Stimulated activated effector memory CD8-positive, alpha-beta T cell treated with anti-CD3 and anti-CD28 coated beads, Interleukin-12 subunit alpha, Interleukin-12 subunit beta, amount 100 ng/mL, for 72 hours (primary cell): ENCODE data around the gene QSOX2.

Source experiments
- ATAC-seq: fragments of 150-1000 bp; cut with Tn5 transposase; 2 replicates; pipeline ENCODE4 v1.10.0; 2021
- DNase-seq, 2 donors: peaks; one replicate each; pipeline ENCODE4 v3.0.0; 2021 to 2022; ENCODE audit warnings: low spot score in 2 of 2
- H3K27ac Mint-ChIP-seq: one replicate; pipeline ENCODE4 v1.8.0; 2022; ENCODE audit warnings: mild to moderate bottlenecking, mixed read lengths
- H3K36me3 Mint-ChIP-seq: one replicate; pipeline ENCODE4 v1.8.0; 2022; ENCODE audit warnings: mild to moderate bottlenecking, mixed read lengths
- H3K4me1 Mint-ChIP-seq: one replicate; pipeline ENCODE4 v1.8.0; 2022; ENCODE audit warnings: mixed read lengths
- H3K4me3 Mint-ChIP-seq: one replicate; pipeline ENCODE4 v1.8.0; 2022; ENCODE audit warnings: mild to moderate bottlenecking, mixed read lengths
- H3K9me3 Mint-ChIP-seq: one replicate; pipeline ENCODE4 v1.8.0; 2022; ENCODE audit warnings: mixed read lengths

Gene QSOX2

DNA sequence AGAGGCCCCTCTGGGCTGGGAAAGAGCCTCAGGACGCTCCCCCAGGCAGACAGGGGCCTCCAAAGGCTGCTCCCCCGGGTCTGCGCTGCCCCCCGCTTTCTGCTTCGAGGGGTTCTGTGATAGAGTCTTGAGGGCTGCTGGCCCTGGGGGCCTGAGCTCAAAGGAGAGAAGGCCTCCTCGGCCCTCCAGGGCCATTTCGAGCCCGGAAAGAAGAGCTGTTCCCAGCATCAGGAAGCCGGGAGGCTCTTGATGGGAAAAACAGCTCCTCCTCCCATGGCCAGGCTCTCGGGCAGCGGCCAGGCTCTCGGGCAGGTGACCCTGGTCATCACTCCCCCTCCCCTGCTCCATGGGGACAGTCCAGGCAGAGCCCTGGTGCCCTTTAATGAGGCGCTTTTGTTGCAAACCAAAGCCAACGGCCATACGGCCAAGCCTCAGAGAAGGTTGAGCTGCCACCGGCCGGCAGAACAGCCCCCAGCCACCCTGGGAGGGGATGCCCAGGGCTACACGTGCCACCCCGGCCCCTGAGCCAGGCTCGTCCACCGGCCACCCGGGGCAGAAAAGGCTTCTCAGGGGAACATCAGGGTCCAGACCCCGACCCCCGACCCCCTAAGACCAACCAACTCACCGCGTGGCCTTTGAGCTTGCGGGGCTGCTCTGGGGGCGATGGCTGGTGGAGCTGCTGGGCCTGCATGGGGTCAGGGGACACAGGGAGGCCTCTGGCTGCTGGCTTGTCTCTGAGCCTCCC, 16.2 kb upstream of the QSOX2 start:
- no peak overlapping the region for H3K4me3 Mint-ChIP-seq
- ATAC-seq (no peak), DNase-seq (no peak)
- no peak overlapping the region for H3K27ac Mint-ChIP-seq
- no peaks in the 10 kb centered on the region for H3K9me3 Mint-ChIP-seq
- peaks cover 3% of the 10 kb centered on the region for H3K4me1 Mint-ChIP-seq
- no peaks in the 10 kb centered on the region for H3K36me3 Mint-ChIP-seq

DNA sequence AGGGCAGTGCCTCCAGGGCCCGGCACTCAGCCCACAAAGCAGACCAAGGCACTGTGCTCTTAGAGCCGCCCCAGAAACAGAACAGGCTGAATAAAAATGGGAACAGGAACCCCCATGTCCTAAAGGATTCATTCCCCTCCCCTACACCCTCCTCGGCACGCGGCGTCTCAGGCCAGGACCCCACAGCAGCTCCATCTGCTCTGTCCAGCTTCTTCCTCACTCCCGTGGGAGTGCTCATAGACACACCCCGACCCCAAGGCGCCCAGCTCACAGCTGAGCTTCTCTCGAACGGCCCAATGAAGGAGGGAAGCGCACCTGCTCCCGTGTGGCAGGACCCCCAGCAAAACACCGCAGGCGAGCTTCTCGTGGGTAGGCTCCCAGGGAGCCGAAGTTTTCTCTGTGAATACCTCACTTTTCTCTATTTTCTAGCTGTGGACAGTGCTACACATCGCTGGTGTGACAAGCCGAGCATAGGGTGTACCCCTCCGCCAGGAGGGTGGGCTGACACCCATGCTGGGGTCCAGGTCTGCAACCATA, 15.4 kb upstream of the QSOX2 start:
- DNase-seq, result no peak
- Mint-ChIP-seq H3K4me1 (no peaks in the 10 kb centered on the region), H3K4me3 (no peak overlapping the region), H3K36me3 (no peaks in the 10 kb centered on the region), H3K27ac (no peak overlapping the region), H3K9me3 (no peaks in the 10 kb centered on the region)
- ATAC-seq, result no peak

DNA sequence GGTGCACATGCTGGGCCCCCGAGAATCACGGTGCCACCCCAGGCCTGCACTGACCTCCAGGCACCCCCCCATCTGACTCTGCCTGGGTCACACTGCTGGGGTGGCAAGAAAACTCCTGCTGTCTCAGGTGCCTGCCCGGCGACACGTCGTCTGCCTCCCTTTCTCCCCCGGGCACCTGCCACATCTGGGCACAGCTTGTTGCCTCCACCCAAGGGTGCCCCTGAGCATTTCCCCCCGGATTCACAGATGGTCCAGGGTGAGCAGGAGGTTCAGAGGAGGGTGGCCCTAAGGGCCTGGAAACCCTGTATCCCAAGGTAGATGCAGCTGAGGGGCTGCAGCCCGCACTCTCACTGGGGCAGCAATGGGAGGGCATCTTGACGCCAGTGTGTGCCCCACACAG, 14.9 kb upstream of the QSOX2 start:
- H3K4me1 Mint-ChIP-seq, result peaks cover under 1% of the 10 kb centered on the region
- no peaks in the 10 kb centered on the region for H3K9me3 Mint-ChIP-seq
- H3K4me3 Mint-ChIP-seq, result no peak overlapping the region
- no peak for ATAC-seq
- no peak for DNase-seq
- no peak overlapping the region for H3K27ac Mint-ChIP-seq
- H3K36me3 Mint-ChIP-seq, result no peaks in the 10 kb centered on the region

GRCh38 chr9:136259836-136260235, 14.2 kb upstream of the QSOX2 start:
- H3K9me3 Mint-ChIP-seq, result no peaks in the 10 kb centered on the region
- no peak for ATAC-seq

DNA sequence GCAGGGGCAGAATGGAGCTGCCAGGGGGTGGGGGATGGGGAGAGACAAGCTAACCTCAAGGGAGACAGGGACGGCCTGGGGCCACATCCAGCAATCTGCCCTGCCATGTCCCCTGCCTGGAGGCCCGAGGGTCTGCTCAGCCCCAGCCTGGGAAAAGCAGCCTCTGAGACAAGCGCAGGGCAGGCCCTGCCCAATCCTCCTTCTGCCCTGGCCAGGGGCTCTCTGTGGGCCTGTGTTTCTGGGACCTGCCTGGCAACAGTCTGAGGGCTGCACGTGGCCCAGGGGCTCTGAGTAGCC, 13.9 kb upstream of the QSOX2 start:
- H3K27ac Mint-ChIP-seq, result no peak overlapping the region
- H3K36me3 Mint-ChIP-seq, result no peaks in the 10 kb centered on the region
- no peak overlapping the region for H3K4me3 Mint-ChIP-seq
- no peak for ATAC-seq
- no peak for DNase-seq
- H3K9me3 Mint-ChIP-seq, result no peaks in the 10 kb centered on the region
- H3K4me1 Mint-ChIP-seq, result peaks cover 9% of the 10 kb centered on the region

More at GRCh38 chr9:136259836-136260235, 14.2 kb upstream of the QSOX2 start:
- no peaks in the 10 kb centered on the region for H3K36me3 Mint-ChIP-seq
- H3K4me1 Mint-ChIP-seq, result peaks cover 7% of the 10 kb centered on the region
- no peak overlapping the region for H3K27ac Mint-ChIP-seq
- no peak for DNase-seq
- H3K4me3 Mint-ChIP-seq, result no peak overlapping the region

DNA sequence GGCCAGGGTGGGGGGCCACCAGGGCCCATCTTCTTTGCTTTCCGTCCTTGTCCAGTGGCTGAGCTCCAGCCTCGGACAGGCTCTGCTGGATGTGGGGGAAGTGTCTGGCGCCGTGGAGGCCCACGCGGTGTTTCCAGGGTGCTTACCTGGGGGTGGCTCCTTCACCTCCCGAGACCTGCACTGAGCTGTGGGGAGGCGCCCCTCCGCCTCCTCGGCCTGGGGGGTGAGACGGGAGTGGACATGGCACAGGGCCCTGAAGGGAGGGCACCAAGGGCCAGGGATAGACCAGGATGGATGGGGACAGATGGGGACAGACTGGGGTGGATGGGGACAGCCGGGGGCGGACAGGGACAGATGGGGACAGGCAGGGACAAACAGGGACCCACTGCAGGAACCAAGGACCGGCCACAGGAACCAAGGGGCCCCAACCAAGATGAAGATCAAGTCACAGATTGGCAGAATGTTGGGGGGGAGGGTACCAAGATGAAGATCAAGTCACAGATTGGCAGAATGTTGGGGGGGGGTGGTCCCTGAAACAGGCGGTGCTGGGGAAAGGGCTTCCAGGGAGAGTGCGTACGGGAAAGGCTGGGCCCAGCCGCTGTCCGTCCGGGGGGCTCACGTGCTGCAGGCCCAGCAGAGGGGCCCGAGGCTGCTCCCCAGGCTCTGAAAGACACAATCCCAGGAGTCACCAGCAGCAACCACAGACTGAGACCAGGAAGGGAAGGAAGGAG, 13.3 kb upstream of the QSOX2 start:
- H3K4me1 Mint-ChIP-seq, result peaks cover 9% of the 10 kb centered on the region
- ATAC-seq, result no peak
- H3K9me3 Mint-ChIP-seq, result no peaks in the 10 kb centered on the region
- H3K36me3 Mint-ChIP-seq, result no peaks in the 10 kb centered on the region
- H3K27ac Mint-ChIP-seq, result no peak overlapping the region
- H3K4me3 Mint-ChIP-seq, result no peak overlapping the region
- DNase-seq, result no peak

GRCh38 chr9:136258299-136258625, 12.7 kb upstream of the QSOX2 start:
- Mint-ChIP-seq H3K4me3 (no peak overlapping the region), H3K4me1 (peaks cover 9% of the 10 kb centered on the region), H3K9me3 (no peaks in the 10 kb centered on the region), H3K36me3 (no peaks in the 10 kb centered on the region), H3K27ac (no peak overlapping the region)
- no peak for ATAC-seq
- no peak for DNase-seq

- DNase-seq (no peak), ATAC-seq (no peak)
- H3K9me3 Mint-ChIP-seq, result no peaks in the 10 kb centered on the region
- H3K27ac Mint-ChIP-seq, result no peak overlapping the region
- H3K4me1 Mint-ChIP-seq, result peaks cover 9% of the 10 kb centered on the region
- H3K4me3 Mint-ChIP-seq, result no peak overlapping the region
- no peaks in the 10 kb centered on the region for H3K36me3 Mint-ChIP-seq
Measured at GRCh38 chr9:136257381-136258298, 12.0 kb upstream of the QSOX2 start.

DNA sequence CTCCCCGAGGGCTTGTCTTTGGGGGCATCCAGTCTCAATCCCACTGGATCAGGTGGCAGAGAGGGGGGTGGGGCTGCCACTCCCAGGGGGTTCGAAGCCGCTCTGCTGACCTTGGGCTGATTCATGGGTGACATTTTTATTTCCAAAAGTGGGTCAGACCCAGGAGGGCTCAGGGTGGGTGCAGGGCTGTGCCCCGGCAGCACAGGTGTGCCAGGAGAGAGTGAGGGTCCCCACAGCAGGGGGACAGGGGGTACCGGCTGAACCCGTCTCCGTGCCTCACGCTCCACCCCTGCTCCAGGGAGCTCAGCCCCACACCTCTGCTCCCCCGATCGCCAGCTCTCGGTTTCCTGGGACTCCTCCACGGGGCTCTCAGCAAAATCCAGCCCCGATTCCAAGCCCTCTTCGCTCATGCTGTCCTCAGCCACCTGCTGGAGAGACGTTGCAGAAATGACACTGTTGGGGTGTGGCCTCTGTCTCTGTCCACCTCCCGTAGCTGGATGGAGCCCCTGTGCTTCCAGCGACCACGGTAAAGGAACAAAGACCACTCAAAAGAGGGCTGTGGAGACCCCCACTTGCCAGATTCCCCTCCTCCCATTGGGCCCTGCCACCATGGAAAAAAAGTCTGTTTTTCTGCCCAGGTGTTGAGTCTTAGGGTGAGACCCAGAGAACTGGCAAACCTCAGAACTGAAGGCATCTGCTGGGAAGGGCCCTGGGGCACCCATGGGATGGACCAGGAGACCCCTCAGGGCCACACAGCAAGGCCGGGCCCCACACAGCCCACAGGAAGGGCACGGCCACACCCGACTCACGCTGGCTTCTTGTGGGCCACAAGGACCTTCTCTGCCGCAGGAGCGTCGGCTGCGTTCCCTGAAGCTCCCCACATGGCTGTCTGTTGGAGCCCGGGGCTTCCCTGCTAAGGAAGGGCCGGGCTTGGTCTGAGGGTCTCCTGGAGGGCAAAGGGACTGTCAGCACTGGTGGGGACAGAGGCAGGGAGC, 10.6 kb upstream of the QSOX2 start:
- H3K9me3 Mint-ChIP-seq, result no peaks in the 10 kb centered on the region
- no peaks in the 10 kb centered on the region for H3K36me3 Mint-ChIP-seq
- ATAC-seq (no peak), DNase-seq (no peak)
- no peak overlapping the region for H3K27ac Mint-ChIP-seq
- H3K4me1 Mint-ChIP-seq, result peaks cover 9% of the 10 kb centered on the region
- H3K4me3 Mint-ChIP-seq, result no peak overlapping the region

DNA sequence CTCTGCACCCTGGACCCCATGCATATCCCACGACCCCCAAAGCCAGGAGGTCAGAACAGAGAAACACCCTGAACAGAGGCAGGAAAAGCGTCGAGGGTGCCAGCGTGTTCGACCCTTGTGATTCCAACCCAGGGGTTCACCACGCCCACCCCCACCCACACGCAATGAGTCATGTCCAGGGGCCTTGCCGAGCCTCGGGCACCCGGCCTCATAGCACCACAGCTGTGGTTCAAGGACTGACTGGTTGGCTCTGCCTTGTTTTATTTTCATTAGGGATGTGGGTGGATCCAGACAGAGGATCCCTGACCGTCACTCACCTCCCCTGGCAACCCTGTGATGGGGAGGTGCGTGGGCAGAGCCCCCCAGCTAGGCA, 9.5 kb upstream of the QSOX2 start:
- H3K27ac Mint-ChIP-seq, result no peak overlapping the region
- H3K9me3 Mint-ChIP-seq, result no peaks in the 10 kb centered on the region
- peaks cover 9% of the 10 kb centered on the region for H3K4me1 Mint-ChIP-seq
- no peak overlapping the region for H3K4me3 Mint-ChIP-seq
- H3K36me3 Mint-ChIP-seq, result no peaks in the 10 kb centered on the region
- DNase-seq (no peak), ATAC-seq (peak; percentile 53)

DNA sequence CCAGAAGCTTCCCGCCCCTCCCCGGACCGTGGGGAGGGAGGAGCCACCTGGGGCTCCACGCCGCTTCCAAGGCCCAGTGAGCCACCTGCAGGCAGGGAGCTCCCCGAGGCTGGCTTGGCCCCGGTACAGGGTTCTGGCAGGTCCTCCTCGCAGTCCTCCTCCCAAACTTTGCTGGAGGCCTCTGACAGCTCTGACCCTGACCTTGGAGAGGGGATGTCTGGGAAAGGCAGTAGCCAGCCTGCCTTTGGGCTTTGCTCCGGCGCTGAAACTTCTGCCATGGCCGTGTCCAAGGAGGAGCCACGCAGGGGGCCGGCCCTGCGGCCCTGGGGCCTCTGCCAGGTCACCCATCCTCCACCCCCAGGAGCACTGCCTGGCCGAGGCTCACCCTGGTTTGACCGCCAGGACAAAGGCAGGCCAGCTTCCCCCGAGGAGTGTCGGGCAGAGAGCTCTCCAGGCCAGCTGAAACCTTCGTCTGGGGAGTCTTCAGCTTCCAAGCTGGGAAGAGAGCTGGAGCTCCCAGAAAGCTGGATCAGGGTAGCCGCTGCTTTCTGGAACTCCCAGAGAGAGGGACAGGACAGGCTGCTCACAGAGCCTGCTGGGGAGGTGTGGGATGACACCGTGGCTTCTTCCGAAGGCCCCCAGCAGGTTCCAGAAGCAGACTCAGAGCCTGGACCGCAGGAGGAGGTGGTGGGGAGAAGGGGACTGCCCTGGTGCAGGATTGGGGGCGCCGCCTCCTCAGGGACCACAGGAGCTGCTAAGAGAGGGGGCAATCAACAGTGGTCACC, 9.0 kb upstream of the QSOX2 start:
- Mint-ChIP-seq H3K9me3 (no peaks in the 10 kb centered on the region), H3K4me3 (no peak overlapping the region), H3K4me1 (peaks cover 9% of the 10 kb centered on the region), H3K36me3 (no peaks in the 10 kb centered on the region), H3K27ac (no peak overlapping the region)
- peak; percentile 3 for ATAC-seq
- no peak for DNase-seq

GRCh38 chr9:136253246-136254130, 7.9 kb upstream of the QSOX2 start:
- H3K36me3 Mint-ChIP-seq, result no peaks in the 10 kb centered on the region
- no peak overlapping the region for H3K4me3 Mint-ChIP-seq
- DNase-seq (no peak), ATAC-seq (no peak)
- H3K9me3 Mint-ChIP-seq, result no peaks in the 10 kb centered on the region
- H3K4me1 Mint-ChIP-seq, result peaks cover 9% of the 10 kb centered on the region
- no peak overlapping the region for H3K27ac Mint-ChIP-seq

- Mint-ChIP-seq H3K4me1 (peaks cover 9% of the 10 kb centered on the region), H3K36me3 (no peaks in the 10 kb centered on the region), H3K4me3 (no peak overlapping the region), H3K27ac (no peak overlapping the region), H3K9me3 (no peaks in the 10 kb centered on the region)
- ATAC-seq, result no peak
- no peak for DNase-seq
Measured at GRCh38 chr9:136252846-136253245, 7.2 kb upstream of the QSOX2 start.
